ENCODE measurements around the gene IL36RN.

The IL36RN gene

GRCh38 chr2:113113807-113114206 is 54.8 kb downstream of the IL36RN start:
- peaks cover 3% of the 10 kb centered on the region for H3K27me3 Mint-ChIP-seq
- H3K4me1 Mint-ChIP-seq (ENCODE audit: low read depth) = peaks cover 4% of the 10 kb centered on the region
- H3K4me3 Mint-ChIP-seq = no peak overlapping the region

More at GRCh38 chr2:113113807-113114206, 54.8 kb downstream of the IL36RN start:
- Mint-ChIP-seq H3K27ac (no peak overlapping the region), H3K36me3 (ENCODE audit: low read depth) (no peaks in the 10 kb centered on the region), H3K9me3 (no peaks in the 10 kb centered on the region)

Measured in stimulated activated naive CD8-positive, alpha-beta T cell treated with anti-CD3 and anti-CD28 coated beads, Interleukin-15, Interleukin-2, amounts not matched to agents 100 ng/mL and 50 ng/mL, for 24 hours (primary cell).